PC-3 (cell line): Measurements from ENCODE around the gene INMT. TPM values are rescaled to one million over a fixed set of nuclear protein-coding genes. Genes with fewer than 3 reads are reported as not detected.

Experiments
- ATAC-seq: fragments of 200-7000 bp; cut with Tn5 transposase; 2 replicates; pipeline ENCODE4 v1.9.1; 2020; ENCODE audit warnings: mild to moderate bottlenecking, moderate library complexity
- BruUV-seq: library from RNA; stranded (reverse); fragments of 400-500 nt; replicated peaks from 2 replicates; lab custom pipeline; 2021; lab: Mats Ljungman, UMichigan
- CTCF ChIA-PET: fragments of 300-600 bp; sonication (Branson Sonifier 250); formaldehyde crosslinking; loops from one replicate; lab custom pipeline; 2022; ENCODE audit warnings: antibody characterized with exemption; lab: Charles Lee
- POLR2A ChIA-PET: fragments of 300-600 bp; sonication (Branson Sonifier 250); formaldehyde crosslinking; loops from one replicate; lab custom pipeline; 2022; ENCODE audit warnings: antibody characterized with exemption; ENCODE audit not compliant: unreplicated experiment; lab: Charles Lee
- DNase-seq: peaks from one replicate; pipeline ENCODE4 v3.0.0-alpha.2; 2015
- H2AFZ ChIP-seq: fragments of 300-600 bp; sonication (generic); 2 replicates; pipeline ENCODE4 v1.6.0; 2016; ENCODE audit warnings: antibody characterized with exemption, low read length
- H3F3A ChIP-seq: fragments of 300-600 bp; sonication (generic); one replicate; pipeline ENCODE4 v1.6.0; 2017; ENCODE audit warnings: antibody characterized with exemption, low read length, control low read depth, mild to moderate bottlenecking; ENCODE audit not compliant: unreplicated experiment
- H3K27ac ChIP-seq: fragments of 300-600 bp; sonication (generic); 2 replicates; pipeline ENCODE4 v1.5.1; 2016; ENCODE audit warnings: mild to moderate bottlenecking, low read length
- H3K27me3 ChIP-seq: fragments of 300-600 bp; sonication (generic); 2 replicates; pipeline ENCODE4 v1.6.1; 2016; ENCODE audit warnings: low read length, mixed read lengths
- H3K36me3 ChIP-seq: fragments of 300-600 bp; sonication (generic); 2 replicates; pipeline ENCODE4 v1.6.1; 2016; ENCODE audit warnings: low read depth, mixed run types, low read length, mixed read lengths
- H3K4me1 ChIP-seq: fragments of 300-600 bp; sonication (generic); 2 replicates; pipeline ENCODE4 v1.5.1; 2016; ENCODE audit warnings: low read length; ENCODE audit not compliant: insufficient read depth
- H3K4me2 ChIP-seq: fragments of 300-600 bp; sonication (generic); 2 replicates; pipeline ENCODE4 v1.6.0; 2016; ENCODE audit warnings: low read length
- H3K4me3 ChIP-seq: fragments of 300-600 bp; sonication (generic); 2 replicates; pipeline ENCODE4 v1.5.1; 2016; ENCODE audit warnings: mild to moderate bottlenecking, low read length, mixed read lengths
- H3K79me2 ChIP-seq: fragments of 300-600 bp; sonication (generic); 2 replicates; pipeline ENCODE4 v1.6.1; 2017; ENCODE audit warnings: low read length, mixed read lengths
- H3K9ac ChIP-seq: fragments of 300-600 bp; sonication (generic); 2 replicates; pipeline ENCODE4 v1.6.0; 2016; ENCODE audit warnings: mild to moderate bottlenecking, low read length
- H3K9me2 ChIP-seq: fragments of 300-600 bp; sonication (generic); replicated peaks from 2 replicates; pipeline ENCODE4 v1.6.1; 2016; ENCODE audit warnings: mixed run types, low read length, mixed read lengths
- H3K9me3 ChIP-seq: fragments of 300-600 bp; sonication (generic); 2 replicates; pipeline ENCODE4 v1.6.1; 2016; ENCODE audit warnings: low read length, mixed read lengths
- H4K20me1 ChIP-seq: fragments of 300-600 bp; sonication (generic); 2 replicates; pipeline ENCODE4 v1.6.1; 2016; ENCODE audit warnings: low read length, mixed read lengths
- CTCF ChIP-seq: fragments of 300-600 bp; sonication (generic); conservative IDR thresholded peaks from 2 replicates; pipeline ENCODE4 v1.5.1; 2017; ENCODE audit warnings: antibody characterized with exemption, low read depth, mild to moderate bottlenecking, low read length
- EZH2 ChIP-seq: fragments of 300-600 bp; sonication (generic); IDR thresholded peaks from one replicate; pipeline ENCODE4 v1.6.1; 2017; ENCODE audit warnings: antibody characterized with exemption, mild to moderate bottlenecking, low read length; ENCODE audit not compliant: unreplicated experiment
- EZH2phosphoT487 ChIP-seq: fragments of 300-600 bp; sonication (generic); IDR thresholded peaks from 2 replicates; pipeline ENCODE4 v1.6.1; 2018; ENCODE audit warnings: mild to moderate bottlenecking, antibody characterized with exemption, low read length, borderline replicate concordance
- intact Hi-C: fragments of 100-400 bp; cut with micrococcal nuclease; formaldehyde crosslinking; loops from 2 replicates; pipeline ENCODE4 v1.9.0; 2023
- total RNA-seq: library from RNA; depleted of rRNA; stranded (reverse); fragments of >200 nt; gene quantifications from 2 replicates; pipeline ENCODE4 v1.2.3, GENCODE V29; 2014

The INMT gene
- total RNA-seq, 1 experiment from 2014 or later, result not detected

- Histone ChIP-seq H4K20me1 (no peaks in the 10 kb centered on the region), H3K9ac (peak overlapping the region; percentile 8; the same call in 1 of the 2 replicates), H3K4me3 (no peak overlapping the region), H3K9me2 (no peaks in the 10 kb centered on the region), H3K36me3 (no peaks in the 10 kb centered on the region), H3K4me2 (peak overlapping the region; percentile 50), H3K9me3 (no peaks in the 10 kb centered on the region), H3F3A (no peaks in the 10 kb centered on the region), H3K27ac (peak overlapping the region; percentile 73), H3K4me1 (peaks cover 63% of the 10 kb centered on the region), H3K27me3 (no peaks in the 10 kb centered on the region), H3K79me2 (no peaks in the 10 kb centered on the region), H2AFZ (no peak overlapping the region)
- POLR2A ChIA-PET, result no interaction called here
- TF ChIP-seq CTCF, result no peak
- TF ChIP-seq EZH2phosphoT487, result no peak
- no peak for TF ChIP-seq EZH2
- intact Hi-C loops, result no loop called here
- DNase-seq (peak; percentile 92), ATAC-seq (peak; percentile 49)
- no TSS peak for BruUV-seq
- CTCF ChIA-PET, result interaction anchor here (0.8 to 1.3 kb wide), 3 partner anchors 139 to 323 kb away, joined by 4 to 7 read pairs (median 4); no protein-coding TSS in a partner anchor
These were observed 47.5 kb downstream of the INMT start for GRCh38 chr7:30799206-30799975.

- no TSS peak for BruUV-seq
- Histone ChIP-seq H3K9me2 (no peaks in the 10 kb centered on the region), H3K4me2 (peak overlapping the region; percentile 50), H3K9ac (no peak overlapping the region), H3K4me1 (peaks cover 64% of the 10 kb centered on the region), H3K79me2 (no peaks in the 10 kb centered on the region), H3K27ac (peak overlapping the region; percentile 73), H3K36me3 (no peaks in the 10 kb centered on the region), H3K4me3 (no peak overlapping the region), H2AFZ (no peak overlapping the region), H4K20me1 (no peaks in the 10 kb centered on the region), H3F3A (no peaks in the 10 kb centered on the region), H3K27me3 (no peaks in the 10 kb centered on the region), H3K9me3 (no peaks in the 10 kb centered on the region)
- intact Hi-C loops, result loop anchor here (1.0 to 5.0 kb wide), 3 partner anchors 87 to 322 kb away; no protein-coding TSS in a partner anchor
- ATAC-seq (no peak; the same call in 1 of the 2 replicates), DNase-seq (no peak)
- TF ChIP-seq CTCF (no peak), EZH2 (no peak), EZH2phosphoT487 (no peak)
- ChIA-PET CTCF (interaction anchor here (0.8 to 1.3 kb wide), 3 partner anchors 138 to 322 kb away, joined by 4 to 7 read pairs (median 4); no protein-coding TSS in a partner anchor), POLR2A (no interaction called here)
These were observed 48.2 kb downstream of the INMT start for GRCh38 chr7:30799976-30800661.
